ENCODE measurements around the gene MOB3A. TPM values are rescaled to one million over a fixed set of nuclear protein-coding genes. Genes with fewer than 3 reads are reported as not detected.
A peak's percentile ranks its signal among the peaks of the same experiment; 100 is the strongest.

Gene MOB3A
- total and polyA plus RNA-seq, 2 of the 13 experiments (the other 11 are each of a cell fraction or from before 2014, with no cell fraction given), result 3.5 to 17.8 TPM

DNA sequence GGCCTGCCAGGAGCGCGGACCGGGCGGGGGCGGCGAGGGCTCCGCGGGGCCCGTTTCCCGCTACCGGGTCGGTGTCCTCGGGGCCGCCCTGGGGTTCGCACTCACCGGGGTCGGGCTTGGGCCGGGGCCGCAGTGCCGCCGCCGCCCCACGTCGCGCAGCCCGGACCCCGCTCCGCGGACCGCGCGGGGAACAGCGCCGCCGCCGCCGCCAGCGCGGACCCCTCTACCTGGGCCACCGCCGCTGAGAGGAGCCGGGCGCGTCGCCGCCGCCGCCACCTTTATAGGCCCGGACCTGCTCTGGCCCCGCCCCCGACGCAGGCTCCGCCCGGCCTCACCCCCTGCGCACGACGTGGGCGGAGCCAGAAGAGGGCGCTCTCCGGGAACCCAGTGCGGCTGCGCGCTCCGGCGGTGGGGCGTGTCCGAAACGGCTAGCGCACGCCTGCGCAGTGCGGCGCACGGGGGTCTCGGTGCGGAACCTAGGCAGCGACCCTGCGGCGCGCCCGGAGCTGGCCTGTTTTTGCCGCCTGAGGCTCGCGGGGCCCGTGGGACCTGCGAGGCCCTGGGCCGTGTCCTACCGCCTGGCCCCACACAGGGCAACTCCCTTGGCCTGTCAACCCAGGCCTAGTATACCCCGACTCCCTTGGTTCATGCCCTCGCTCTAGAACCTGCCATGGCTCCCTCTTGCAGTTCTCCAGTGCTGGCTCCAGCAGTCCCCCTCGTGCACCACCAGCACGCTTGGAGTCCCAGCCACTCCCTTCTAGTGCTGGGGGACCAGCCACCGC, 44.9 kb downstream of the MOB3A start, which contains the start of gene MKNK2 (continued):
- TF ChIP-seq ZNF280D (CRISPR knock-in tag; IDR thresholded peaks at IDR 0.05) (peak; percentile 42; the same call in 1 of the 2 replicates), REPIN1 (CRISPR knock-in tag; IDR thresholded peaks at IDR 0.05; ENCODE audit: borderline replicate concordance, low read depth) (no peak), ARNT2 (CRISPR knock-in tag; IDR thresholded peaks at IDR 0.05; ENCODE audit: low read depth) (peak; percentile 89), ZGPAT (CRISPR knock-in tag; IDR thresholded peaks at IDR 0.05) (peak; percentile 57), ZSCAN9 (CRISPR knock-in tag; IDR thresholded peaks at IDR 0.05; ENCODE audit: borderline replicate concordance) (no peak), MAZ (IDR thresholded peaks at IDR 0.05; ENCODE audit: borderline replicate concordance, low read depth, low read length) (peak; percentile 86), MAZ (CRISPR knock-in tag; IDR thresholded peaks at IDR 0.05; ENCODE audit: low read depth) (peak; percentile 94), SALL2 (CRISPR knock-in tag; IDR thresholded peaks at IDR 0.05) (peak; percentile 19; the same call in 1 of the 2 replicates), SRSF1 (optimal IDR thresholded peaks at IDR 0.05; ENCODE audit: low read depth, low read length) (no peak), TOE1 (CRISPR knock-in tag; IDR thresholded peaks at IDR 0.05) (no peak), ZNF569 (CRISPR knock-in tag; IDR thresholded peaks at IDR 0.05; ENCODE audit: borderline replicate concordance) (0 out of 2 replicates have a peak, but pooled peaks have one; percentile 82), GRHL1 (CRISPR knock-in tag; conservative IDR thresholded peaks at IDR 0.05) (no peak), ZNF792 (CRISPR knock-in tag; IDR thresholded peaks at IDR 0.05) (peak; percentile 26; the same call in 1 of the 2 replicates), ATF4 (CRISPR knock-in tag; IDR thresholded peaks at IDR 0.05) (no peak), CREBL2 (CRISPR knock-in tag; IDR thresholded peaks at IDR 0.05; ENCODE audit: borderline replicate concordance) (peak; percentile 43; the same call in 1 of the 2 replicates), ZNF546 (CRISPR knock-in tag; conservative IDR thresholded peaks at IDR 0.05) (no peak; the same call in 1 of the 2 replicates), ARHGAP35 (CRISPR knock-in tag; IDR thresholded peaks at IDR 0.05; ENCODE audit: borderline replicate concordance) (peak; percentile 72; the same call in 1 of the 2 replicates), NFATC3 (CRISPR knock-in tag; IDR thresholded peaks at IDR 0.05) (0 out of 2 replicates have a peak, but pooled peaks have one; percentile 61)
- TF ChIP-seq, protein P1, sequence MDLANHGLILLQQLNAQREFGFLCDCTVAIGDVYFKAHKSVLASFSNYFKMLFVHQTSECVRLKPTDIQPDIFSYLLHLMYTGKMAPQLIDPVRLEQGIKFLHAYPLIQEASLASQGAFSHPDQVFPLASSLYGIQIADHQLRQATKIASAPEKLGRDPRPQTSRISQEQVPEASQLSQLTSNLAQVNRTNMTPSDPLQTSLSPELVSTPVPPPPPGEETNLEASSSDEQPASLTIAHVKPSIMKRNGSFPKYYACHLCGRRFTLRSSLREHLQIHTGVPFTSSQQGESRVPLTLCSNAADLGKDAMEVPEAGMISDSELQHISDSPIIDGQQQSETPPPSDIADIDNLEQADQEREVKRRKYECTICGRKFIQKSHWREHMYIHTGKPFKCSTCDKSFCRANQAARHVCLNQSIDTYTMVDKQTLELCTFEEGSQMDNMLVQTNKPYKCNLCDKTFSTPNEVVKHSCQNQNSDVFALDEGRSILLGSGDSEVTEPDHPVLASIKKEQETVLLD (CRISPR knock-in tag; IDR thresholded peaks at IDR 0.05; ENCODE audit: low read depth), result peak; percentile 33; the same call in 1 of the 2 replicates

All from HepG2 (cell line).